ENCODE results near the gene FAM9B. TPM values are rescaled to one million over a fixed set of nuclear protein-coding genes. Genes with fewer than 3 reads are reported as not detected.

The FAM9B gene
- total and polyA plus RNA-seq, 4 experiments from 2014 or later, result not detected

GRCh38 chrX:9062641-9063040 is 28.7 kb upstream of the FAM9B start:
- H3K9me3 Mint-ChIP-seq, result peaks cover 0 to 18% (median 6%) of the 10 kb centered on the region in 8 donors

GRCh38 chrX:9055354-9055753 is 21.4 kb upstream of the FAM9B start:
- H3K4me1 Mint-ChIP-seq, result no peaks in the 10 kb centered on the region
- Histone ChIP-seq H3K27ac (ENCODE audit: low read depth, low read length) (no peak overlapping the region), H3K27me3 (ENCODE audit: insufficient read depth, low read length) (no peaks in the 10 kb centered on the region), H3K36me3 (ENCODE audit: insufficient read depth, low read length) (no peaks in the 10 kb centered on the region), H3K4me1 (ENCODE audit: insufficient read depth, low read length) (no peaks in the 10 kb centered on the region), H3K9me3 (ENCODE audit: control insufficient read depth in 1 of 2, low read length in 2 of 2) (no peaks in the 10 kb centered on the region), H3K4me3 (ENCODE audit: low read length in 2 of 2) (no peak overlapping the region)
- no peaks in the 10 kb centered on the region for H3K27me3 Mint-ChIP-seq
- intact Hi-C loops (cut with micrococcal nuclease), result no loop called here
- no peaks in the 10 kb centered on the region for H3K36me3 Mint-ChIP-seq
- DNase-seq, result no peak
- peaks cover 0 to 3% (median 0%) of the 10 kb centered on the region in 8 donors for H3K9me3 Mint-ChIP-seq
- ChIA-PET POLR2A (ENCODE audit: partially characterized antibody) (no interaction called here), CTCF (ENCODE audit: partially characterized antibody) (no interaction called here)
- H3K4me3 Mint-ChIP-seq, result no peak overlapping the region
- no peak overlapping the region for H3K27ac Mint-ChIP-seq

More at GRCh38 chrX:9062641-9063040, 28.7 kb upstream of the FAM9B start:
- no peak for DNase-seq
- Mint-ChIP-seq H3K4me3 (no peak overlapping the region), H3K27me3 (peaks cover 0 to 2% of the 10 kb centered on the region in 2 donors), H3K36me3 (no peaks in the 10 kb centered on the region), H3K4me1 (no peaks in the 10 kb centered on the region), H3K27ac (no peak overlapping the region)
- Histone ChIP-seq H3K4me3 (ENCODE audit: low read length in 2 of 2) (no peak overlapping the region), H3K27me3 (ENCODE audit: insufficient read depth, low read length) (no peaks in the 10 kb centered on the region), H3K9me3 (ENCODE audit: control insufficient read depth in 1 of 2, low read length in 2 of 2) (no peaks in the 10 kb centered on the region), H3K4me1 (ENCODE audit: insufficient read depth, low read length) (no peaks in the 10 kb centered on the region), H3K27ac (ENCODE audit: low read depth, low read length) (no peak overlapping the region), H3K36me3 (ENCODE audit: insufficient read depth, low read length) (no peaks in the 10 kb centered on the region)
- ChIA-PET CTCF (ENCODE audit: partially characterized antibody) (no interaction called here), POLR2A (ENCODE audit: partially characterized antibody) (no interaction called here)
- intact Hi-C loops (cut with micrococcal nuclease), result no loop called here

- no peak overlapping the region for H3K4me3 ChIP-seq (ENCODE audit: low read length in 2 of 2)
- no peaks in the 10 kb centered on the region for H3K4me1 Mint-ChIP-seq
- peaks cover 0 to 3% (median 0%) of the 10 kb centered on the region in 8 donors for H3K9me3 Mint-ChIP-seq
- no peak overlapping the region for H3K4me3 Mint-ChIP-seq
- no peaks in the 10 kb centered on the region for H3K27me3 ChIP-seq (ENCODE audit: insufficient read depth, low read length)
- no peaks in the 10 kb centered on the region for H3K36me3 ChIP-seq (ENCODE audit: insufficient read depth, low read length)
- no peaks in the 10 kb centered on the region for H3K36me3 Mint-ChIP-seq
- no peak for DNase-seq
- no peaks in the 10 kb centered on the region for H3K4me1 ChIP-seq (ENCODE audit: insufficient read depth, low read length)
- no peak overlapping the region for H3K27ac ChIP-seq (ENCODE audit: low read depth, low read length)
- no peaks in the 10 kb centered on the region for H3K9me3 ChIP-seq (ENCODE audit: control insufficient read depth in 1 of 2, low read length in 2 of 2)
- no peaks in the 10 kb centered on the region for H3K27me3 Mint-ChIP-seq
- H3K27ac Mint-ChIP-seq, result no peak overlapping the region
- intact Hi-C loops (cut with micrococcal nuclease), result no loop called here
- CTCF ChIA-PET (ENCODE audit: partially characterized antibody), result no interaction called here
- POLR2A ChIA-PET (ENCODE audit: partially characterized antibody), result no interaction called here
Measured at GRCh38 chrX:9052081-9052480, 18.2 kb upstream of the FAM9B start.

- Mint-ChIP-seq H3K27ac (no peak overlapping the region), H3K27me3 (no peaks in the 10 kb centered on the region), H3K4me1 (no peaks in the 10 kb centered on the region), H3K9me3 (no peaks in the 10 kb centered on the region), H3K36me3 (no peaks in the 10 kb centered on the region), H3K4me3 (no peak overlapping the region)
- Histone ChIP-seq H3K9me3 (ENCODE audit: control insufficient read depth in 1 of 2, low read length in 2 of 2) (no peaks in the 10 kb centered on the region), H3K27ac (ENCODE audit: low read depth, low read length) (no peak overlapping the region), H3K27me3 (ENCODE audit: insufficient read depth, low read length) (no peaks in the 10 kb centered on the region), H3K4me3 (ENCODE audit: low read length in 2 of 2) (no peak overlapping the region), H3K4me1 (ENCODE audit: insufficient read depth, low read length) (no peaks in the 10 kb centered on the region), H3K36me3 (ENCODE audit: insufficient read depth, low read length) (no peaks in the 10 kb centered on the region)
- DNase-seq, result no peak
- POLR2A ChIA-PET (ENCODE audit: partially characterized antibody), result no interaction called here
- intact Hi-C loops (cut with micrococcal nuclease), result no loop called here
- CTCF ChIA-PET (ENCODE audit: partially characterized antibody), result no interaction called here
Measured at GRCh38 chrX:9050331-9050730, 16.4 kb upstream of the FAM9B start.

- H3K4me3 ChIP-seq (ENCODE audit: low read length in 2 of 2), result no peak overlapping the region
- Mint-ChIP-seq H3K9me3 (no peaks in the 10 kb centered on the region), H3K4me3 (no peak overlapping the region), H3K36me3 (no peaks in the 10 kb centered on the region), H3K4me1 (no peaks in the 10 kb centered on the region), H3K27me3 (no peaks in the 10 kb centered on the region), H3K27ac (no peak overlapping the region)
- no peaks in the 10 kb centered on the region for H3K36me3 ChIP-seq (ENCODE audit: insufficient read depth, low read length)
- H3K27me3 ChIP-seq (ENCODE audit: insufficient read depth, low read length), result no peaks in the 10 kb centered on the region
- CTCF ChIA-PET (ENCODE audit: partially characterized antibody), result no interaction called here
- DNase-seq, result no peak
- no peak overlapping the region for H3K27ac ChIP-seq (ENCODE audit: low read depth, low read length)
- no peaks in the 10 kb centered on the region for H3K4me1 ChIP-seq (ENCODE audit: insufficient read depth, low read length)
- no peaks in the 10 kb centered on the region for H3K9me3 ChIP-seq (ENCODE audit: control insufficient read depth in 1 of 2, low read length in 2 of 2)
- POLR2A ChIA-PET (ENCODE audit: partially characterized antibody), result no interaction called here
- intact Hi-C loops (cut with micrococcal nuclease), result no loop called here
Measured at GRCh38 chrX:9048801-9049200, 14.9 kb upstream of the FAM9B start.

GRCh38 chrX:9038244-9038643 is 4.3 kb upstream of the FAM9B start:
- peaks cover 0 to 3% (median 0%) of the 10 kb centered on the region in 8 donors for H3K9me3 Mint-ChIP-seq
- CTCF ChIA-PET (ENCODE audit: partially characterized antibody), result no interaction called here
- no peaks in the 10 kb centered on the region for H3K9me3 ChIP-seq (ENCODE audit: control insufficient read depth in 1 of 2, low read length in 2 of 2)
- H3K4me3 Mint-ChIP-seq, result no peak overlapping the region
- H3K27ac ChIP-seq (ENCODE audit: low read depth, low read length), result no peak overlapping the region
- POLR2A ChIA-PET (ENCODE audit: partially characterized antibody), result interaction anchor here (0.7 kb wide), 1 partner anchor 334 kb away, joined by 3 read pairs; no protein-coding TSS in a partner anchor
- no peaks in the 10 kb centered on the region for H3K36me3 ChIP-seq (ENCODE audit: insufficient read depth, low read length)
- no peak for DNase-seq
- no peaks in the 10 kb centered on the region for H3K4me1 ChIP-seq (ENCODE audit: insufficient read depth, low read length)
- no peak overlapping the region for H3K4me3 ChIP-seq (ENCODE audit: low read length in 2 of 2)
- intact Hi-C loops (cut with micrococcal nuclease), result no loop called here
- peaks cover 0 to 4% (median under 1%) of the 10 kb centered on the region in 4 donors for H3K4me1 Mint-ChIP-seq
- no peaks in the 10 kb centered on the region for H3K36me3 Mint-ChIP-seq
- no peaks in the 10 kb centered on the region for H3K27me3 ChIP-seq (ENCODE audit: insufficient read depth, low read length)
- H3K27ac Mint-ChIP-seq, result no peak overlapping the region
- no peaks in the 10 kb centered on the region for H3K27me3 Mint-ChIP-seq

- H3K4me3 Mint-ChIP-seq, result no peak overlapping the region
- Histone ChIP-seq H3K9me3 (ENCODE audit: control insufficient read depth in 1 of 2, low read length in 2 of 2) (no peaks in the 10 kb centered on the region), H3K4me1 (ENCODE audit: insufficient read depth, low read length) (no peaks in the 10 kb centered on the region), H3K27ac (ENCODE audit: low read depth, low read length) (no peak overlapping the region), H3K4me3 (ENCODE audit: low read length in 2 of 2) (no peak overlapping the region), H3K27me3 (ENCODE audit: insufficient read depth, low read length) (no peaks in the 10 kb centered on the region), H3K36me3 (ENCODE audit: insufficient read depth, low read length) (no peaks in the 10 kb centered on the region)
- H3K9me3 Mint-ChIP-seq, result peaks cover 0 to 3% (median 0%) of the 10 kb centered on the region in 8 donors
- no peak overlapping the region for H3K27ac Mint-ChIP-seq
- H3K27me3 Mint-ChIP-seq, result no peaks in the 10 kb centered on the region
- no peaks in the 10 kb centered on the region for H3K36me3 Mint-ChIP-seq
- no peak for DNase-seq
- ChIA-PET CTCF (ENCODE audit: partially characterized antibody) (no interaction called here), POLR2A (ENCODE audit: partially characterized antibody) (no interaction called here)
- H3K4me1 Mint-ChIP-seq, result peaks cover 0 to 4% (median under 1%) of the 10 kb centered on the region in 4 donors
- intact Hi-C loops (cut with micrococcal nuclease), result no loop called here
Measured at GRCh38 chrX:9037296-9037695, 3.4 kb upstream of the FAM9B start.

GRCh38 chrX:9033586-9033985 is 341 bp downstream of the FAM9B start:
- Mint-ChIP-seq H3K27ac (no peak overlapping the region), H3K4me1 (peaks cover 0 to 4% (median under 1%) of the 10 kb centered on the region in 4 donors), H3K27me3 (no peaks in the 10 kb centered on the region), H3K36me3 (no peaks in the 10 kb centered on the region), H3K9me3 (no peaks in the 10 kb centered on the region), H3K4me3 (no peak overlapping the region)
- CTCF ChIA-PET (ENCODE audit: partially characterized antibody), result no interaction called here
- Histone ChIP-seq H3K4me1 (ENCODE audit: insufficient read depth, low read length) (no peaks in the 10 kb centered on the region), H3K27me3 (ENCODE audit: insufficient read depth, low read length) (no peaks in the 10 kb centered on the region), H3K27ac (ENCODE audit: low read depth, low read length) (no peak overlapping the region), H3K36me3 (ENCODE audit: insufficient read depth, low read length) (no peaks in the 10 kb centered on the region), H3K9me3 (ENCODE audit: control insufficient read depth in 1 of 2, low read length in 2 of 2) (no peaks in the 10 kb centered on the region), H3K4me3 (ENCODE audit: low read length in 2 of 2) (no peak overlapping the region)
- no peak for DNase-seq
- intact Hi-C loops (cut with micrococcal nuclease), result no loop called here
- POLR2A ChIA-PET (ENCODE audit: partially characterized antibody), result no interaction called here
